Esophagus (tissue), 2 donors: ENCODE results near the gene RHOV. TPM values are rescaled to one million over a fixed set of nuclear protein-coding genes. Genes with fewer than 3 reads are reported as not detected.

Experiments
- H3K27ac ChIP-seq, 2 donors: one replicate each; pipeline ENCODE4 v1.5.1; 2013; ENCODE audit warnings: low read depth in 2 of 2, mild to moderate bottlenecking in 2 of 2, inconsistent platforms in 1 of 2, low read length in 1 of 2, moderate library complexity in 1 of 2
- H3K27me3 ChIP-seq, 2 donors: one replicate each; pipeline ENCODE4 v1.6.1; 2013; ENCODE audit warnings: low read length in 2 of 2, control low read depth in 1 of 2, mild to moderate bottlenecking in 1 of 2; ENCODE audit not compliant: insufficient read depth in 2 of 2, control insufficient read depth in 1 of 2
- H3K36me3 ChIP-seq, 2 donors: one replicate each; pipeline ENCODE4 v1.6.1; 2013; ENCODE audit warnings: low read length in 1 of 2; ENCODE audit not compliant: control insufficient read depth in 2 of 2, insufficient read depth in 2 of 2
- H3K4me1 ChIP-seq, 2 donors: one replicate each; pipeline ENCODE4 v1.6.1; 2013; ENCODE audit warnings: low read length in 1 of 2; ENCODE audit not compliant: control insufficient read depth in 2 of 2, insufficient read depth in 2 of 2
- H3K4me3 ChIP-seq, 2 donors: one replicate each; pipeline ENCODE4 v1.5.1; 2013; ENCODE audit warnings: low read length in 2 of 2, mild to moderate bottlenecking in 2 of 2, low read depth in 1 of 2, moderate library complexity in 1 of 2
- H3K9me3 ChIP-seq, 2 donors: one replicate each; pipeline ENCODE4 v1.6.1; 2013; ENCODE audit warnings: mild to moderate bottlenecking in 2 of 2, low read depth in 1 of 2, low read length in 1 of 2, moderate library complexity in 1 of 2; ENCODE audit not compliant: control insufficient read depth in 2 of 2, insufficient read depth in 1 of 2
- WGBS, 2 donors: extraction: QIAGEN DNeasy Blood & Tissue Kit; methylation state at CpG; one replicate each; pipeline ENCODE4 v1.1.7; 2013; 5-methylcytosine and 5-hydroxymethylcytosine counted together
- polyA plus RNA-seq, 2 donors: library from polyadenylated mRNA; stranded (reverse); fragments of 200-250 nt; gene quantifications; one replicate each; pipeline ENCODE4 v1.2.3, GENCODE V29; 2013
- donor health status: healthy with polysubstance abuse.
- donor health status: Bipolar disorder and iron deficiency.

The RHOV gene
- polyA plus RNA-seq, 2 donors = 137 to 138 TPM

GRCh38 chr15:40825661-40826422 is 48.2 kb downstream of the RHOV start:
- no peak overlapping the region for H3K27ac ChIP-seq
- H3K9me3 ChIP-seq = no peaks in the 10 kb centered on the region
- H3K27me3 ChIP-seq = no peaks in the 10 kb centered on the region
- H3K4me1 ChIP-seq = no peaks in the 10 kb centered on the region
- WGBS, 2 donors = 54 to 59% methylated on average over 5 of the region's 5 CpGs
- no peaks in the 10 kb centered on the region for H3K36me3 ChIP-seq
- H3K4me3 ChIP-seq = no peak overlapping the region

GRCh38 chr15:40823572-40824343 is 50.3 kb downstream of the RHOV start:
- H3K9me3 ChIP-seq = no peaks in the 10 kb centered on the region
- H3K27ac ChIP-seq = no peak overlapping the region
- WGBS, 2 donors = 90 to 91% methylated on average over 1 of the region's 1 CpG
- no peaks in the 10 kb centered on the region for H3K27me3 ChIP-seq
- H3K36me3 ChIP-seq = no peaks in the 10 kb centered on the region
- no peak overlapping the region for H3K4me3 ChIP-seq
- H3K4me1 ChIP-seq = no peaks in the 10 kb centered on the region

Other genes starting within 250 kb of the RHOV start
- 1 to 10 TPM; 2.5 to 5.9 TPM for gene RAD51, start 179.1 kb downstream of the RHOV start, polyA plus RNA-seq
- 10 to 100 TPM; 18.0 to 21.6 TPM for gene RMDN3, start 119.0 kb downstream of the RHOV start, polyA plus RNA-seq
- gene GCHFR, start 110.2 kb downstream of the RHOV start, polyA plus RNA-seq = 10 to 100 TPM; 42.9 to 87.9 TPM
- 10 to 100 TPM; 21.3 to 71.9 TPM for gene C15orf62, start 104.3 kb downstream of the RHOV start, polyA plus RNA-seq
- 10 to 100 TPM; 22.5 to 45.5 TPM for gene ZFYVE19, start 67.1 kb downstream of the RHOV start, polyA plus RNA-seq
- 10 to 100 TPM; 51.3 to 88.1 TPM for gene DNAJC17, start 66.8 kb downstream of the RHOV start, polyA plus RNA-seq
- under 1 TPM; 0.21 to 0.37 TPM for gene PPP1R14D, start 45.5 kb downstream of the RHOV start, polyA plus RNA-seq
- 100 to 1,000 TPM; 161 to 191 TPM for gene SPINT1, start 30.2 kb downstream of the RHOV start, polyA plus RNA-seq
- gene VPS18, start 20.2 kb upstream of the RHOV start, polyA plus RNA-seq = 1 to 10 TPM; 6.8 to 7.6 TPM
- 1 to 10 TPM; 1.8 to 1.9 TPM for gene DLL4, start 55.1 kb upstream of the RHOV start, polyA plus RNA-seq
- 10 to 100 TPM; 21.1 to 70.9 TPM for gene CHAC1, start 79.2 kb upstream of the RHOV start, polyA plus RNA-seq
- 10 to 100 TPM in 1 of 2 donors, 1 to 10 TPM in 1; 4.6 to 11.0 TPM for gene INO80, start 242.0 kb upstream of the RHOV start, polyA plus RNA-seq